GM12892 (cell line): Measurements from ENCODE around the gene CBLL1.

Source experiments
- POLR2A ChIP-seq: IDR thresholded peaks from 2 replicates; pipeline ENCODE4 v1.6.1; 2011; ENCODE audit warnings: low read depth, low read length, control low read depth
- POLR2AphosphoS5 ChIP-seq: IDR thresholded peaks from 2 replicates; pipeline ENCODE4 v1.6.1; 2011; ENCODE audit warnings: low read depth, low read length, control low read depth
- TAF1 ChIP-seq: IDR thresholded peaks from 2 replicates; pipeline ENCODE4 v1.6.1; 2011; ENCODE audit warnings: low read depth, mild to moderate bottlenecking, control low read depth, low read length, borderline replicate concordance

DNA sequence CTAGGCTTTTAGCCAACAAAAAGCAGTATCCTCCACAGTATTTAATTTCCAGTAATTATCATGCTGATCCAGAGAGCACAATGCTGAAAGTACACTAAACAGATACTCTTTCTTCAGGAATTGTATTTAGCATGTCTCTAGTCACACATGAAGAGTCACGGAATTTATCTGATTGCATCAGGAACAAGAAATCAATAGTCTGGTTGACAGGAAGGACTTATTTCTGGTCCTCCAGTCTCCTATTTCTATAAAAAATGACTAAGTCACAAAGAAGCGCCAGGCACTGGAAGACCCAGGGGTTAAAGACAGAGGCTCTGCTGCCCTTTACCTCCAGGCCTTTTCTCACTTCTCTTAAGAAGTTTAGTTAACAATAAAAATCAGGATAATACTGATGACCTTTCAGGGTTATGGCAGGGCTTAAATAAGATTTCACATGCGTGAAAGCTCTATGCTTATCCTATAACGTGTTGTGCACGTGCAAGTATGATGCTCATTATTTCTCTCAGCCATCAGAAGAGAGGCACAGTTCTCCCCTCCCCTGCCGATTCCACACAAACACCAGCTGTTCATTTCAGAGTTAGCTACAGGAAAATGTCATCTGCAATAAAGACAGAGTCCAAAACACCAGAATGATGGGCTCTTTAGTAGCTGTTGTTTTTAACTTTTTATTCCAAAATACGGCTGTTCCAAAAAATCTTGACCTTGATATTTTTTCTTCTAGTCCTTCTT lies 46.5 kb upstream of the CBLL1 start:
- TF ChIP-seq TAF1 (no peak), POLR2A (no peak), POLR2AphosphoS5 (no peak)
